Uterus (tissue), 4 donors: Measurements from ENCODE around the gene RHO. TPM values are rescaled to one million over a fixed set of nuclear protein-coding genes. Genes with fewer than 3 reads are reported as not detected.

Source experiments
- DNase-seq, 2 donors: peaks; one replicate each; pipeline ENCODE4 v3.0.0-alpha.2; 2019 to 2020
- H3K27ac ChIP-seq, 2 donors: fragments of 200-600 bp; sonication (generic); 1 replicate in 1 of 2; 2 replicates in 1 of 2; pipeline ENCODE4 v1.5.1; 2016 to 2018
- H3K27me3 ChIP-seq, 2 donors: fragments of 200-600 bp; sonication (generic); one replicate each; pipeline ENCODE4 v1.5.1; 2018 to 2019; ENCODE audit warnings: control low read depth in 1 of 2
- H3K36me3 ChIP-seq, 2 donors: fragments of 200-600 bp; sonication (generic); one replicate each; pipeline ENCODE4 v1.5.1; 2019; ENCODE audit warnings: control low read depth in 1 of 2
- H3K4me1 ChIP-seq, 2 donors: fragments of 200-600 bp; sonication (generic); one replicate each; pipeline ENCODE4 v1.5.1; 2018 to 2019; ENCODE audit warnings: control low read depth in 1 of 2
- H3K4me3 ChIP-seq, 2 donors: fragments of 200-600 bp; sonication (generic); 1 replicate in 1 of 2; 2 replicates in 1 of 2; pipeline ENCODE4 v1.5.1; 2018 to 2019; ENCODE audit warnings: mild to moderate bottlenecking in 1 of 2
- H3K9me3 ChIP-seq, 2 donors: fragments of 200-600 bp; sonication (generic); one replicate each; pipeline ENCODE4 v1.5.1; 2019; ENCODE audit warnings: control low read depth in 1 of 2
- CTCF ChIP-seq, 4 experiments: fragments of 200-600 bp in 2 of 4; fragments of 450-650 bp in 2 of 4; sonication (generic) in 2 of 4; IDR thresholded peaks; one replicate each; pipeline ENCODE4 v1.5.1; 2016 to 2019; ENCODE audit warnings: antibody characterized with exemption in 4 of 4, mild to moderate bottlenecking in 2 of 4, moderate library complexity in 1 of 4
- POLR2A ChIP-seq, 2 donors: fragments of 450-650 bp; IDR thresholded peaks; one replicate each; pipeline ENCODE4 v1.6.1; 2016; ENCODE audit warnings: antibody characterized with exemption in 2 of 2, mild to moderate bottlenecking in 1 of 2, moderate library complexity in 1 of 2
- intact Hi-C: fragments of 100-400 bp; cut with DNase I; formaldehyde crosslinking; loops from one replicate; pipeline ENCODE4 v1.15.1; 2023; ENCODE audit warnings: low total_unique reads
- total RNA-seq, 4 donors: library from RNA; depleted of rRNA in 3 of 4; stranded (reverse); fragments of >200 nt in 3 of 4; gene quantifications; one replicate each; pipeline versions ENCODE4 v1.1.0 to v1.2.4, GENCODE V29; 2014 to 2023
- donor health status: DM: yes; HTN: yes; CAD: no.

RHO gene
- total RNA-seq, 4 donors from 2014 or later: 0.34 TPM; not detected in 3

GRCh38 chr3:129500334-129500658, 28.1 kb upstream of the RHO start:
- Histone ChIP-seq H3K27ac (no peak overlapping the region), H3K4me3 (no peak overlapping the region), H3K36me3 (no peaks in the 10 kb centered on the region), H3K27me3 (no peaks in the 10 kb centered on the region), H3K9me3 (no peaks in the 10 kb centered on the region), H3K4me1 (no peaks in the 10 kb centered on the region)
- no peak for DNase-seq
- no peak for TF ChIP-seq POLR2A (IDR thresholded peaks at IDR 0.05)
- no peak for TF ChIP-seq CTCF (IDR thresholded peaks at IDR 0.05)
- intact Hi-C loops: no loop called here

GRCh38 chr3:129501630-129502029, 26.8 kb upstream of the RHO start:
- H3K36me3 ChIP-seq: no peaks in the 10 kb centered on the region
- no peaks in the 10 kb centered on the region for H3K4me1 ChIP-seq
- H3K9me3 ChIP-seq: no peaks in the 10 kb centered on the region
- intact Hi-C loops: no loop called here
- no peak for TF ChIP-seq CTCF (IDR thresholded peaks at IDR 0.05)
- TF ChIP-seq POLR2A (IDR thresholded peaks at IDR 0.05): no peak
- no peak overlapping the region for H3K27ac ChIP-seq
- DNase-seq: no peak
- no peak overlapping the region for H3K4me3 ChIP-seq
- H3K27me3 ChIP-seq: no peaks in the 10 kb centered on the region

- Histone ChIP-seq H3K9me3 (no peaks in the 10 kb centered on the region), H3K4me1 (no peaks in the 10 kb centered on the region), H3K27me3 (no peaks in the 10 kb centered on the region), H3K4me3 (no peak overlapping the region), H3K27ac (no peak overlapping the region), H3K36me3 (no peaks in the 10 kb centered on the region)
- DNase-seq: no peak
- intact Hi-C loops: no loop called here
- TF ChIP-seq CTCF (IDR thresholded peaks at IDR 0.05) (no peak), POLR2A (IDR thresholded peaks at IDR 0.05) (no peak)
These were observed 25.6 kb upstream of the RHO start for GRCh38 chr3:129502641-129503408.

GRCh38 chr3:129503471-129504291, 24.8 kb upstream of the RHO start:
- intact Hi-C loops: no loop called here
- Histone ChIP-seq H3K36me3 (no peaks in the 10 kb centered on the region), H3K4me1 (no peaks in the 10 kb centered on the region), H3K27me3 (no peaks in the 10 kb centered on the region), H3K4me3 (no peak overlapping the region), H3K27ac (no peak overlapping the region), H3K9me3 (no peaks in the 10 kb centered on the region)
- no peak for TF ChIP-seq CTCF (IDR thresholded peaks at IDR 0.05)
- DNase-seq: no peak

- intact Hi-C loops: no loop called here
- no peaks in the 10 kb centered on the region for H3K36me3 ChIP-seq
These were observed 23.9 kb upstream of the RHO start for GRCh38 chr3:129504471-129505100.

More at GRCh38 chr3:129504471-129505100, 23.9 kb upstream of the RHO start:
- no peak overlapping the region for H3K27ac ChIP-seq
- no peaks in the 10 kb centered on the region for H3K27me3 ChIP-seq
- DNase-seq: no peak
- H3K9me3 ChIP-seq: no peaks in the 10 kb centered on the region
- no peak for TF ChIP-seq CTCF (IDR thresholded peaks at IDR 0.05)
- TF ChIP-seq POLR2A (IDR thresholded peaks at IDR 0.05): no peak
- H3K4me3 ChIP-seq: no peak overlapping the region
- H3K4me1 ChIP-seq: no peaks in the 10 kb centered on the region
